ENCODE data around the gene SWAP70. TPM values are rescaled to one million over a fixed set of nuclear protein-coding genes. Genes with fewer than 3 reads are reported as not detected.

Gene SWAP70
- total RNA-seq, 1 experiment from 2014 or later: 21.1 TPM

- no peak for TF ChIP-seq CTCF (conservative IDR thresholded peaks at IDR 0.05; ENCODE audit: low read depth, low read length)
- TF ChIP-seq EZH2 (IDR thresholded peaks at IDR 0.05; ENCODE audit: borderline replicate concordance, low read depth, low read length, poor library complexity, severe bottlenecking): no peak
These were observed 108.3 kb downstream of the SWAP70 start for GRCh38 chr11:9772218-9772617.

GRCh38 chr11:9773524-9773923, 109.6 kb downstream of the SWAP70 start:
- ChIA-PET POLR2A (ENCODE audit: low non-redundant PET) (no interaction called here), CTCF (no interaction called here)
- no peak for TF ChIP-seq CTCF (conservative IDR thresholded peaks at IDR 0.05; ENCODE audit: low read depth, low read length)
- no peak for TF ChIP-seq EZH2 (IDR thresholded peaks at IDR 0.05; ENCODE audit: borderline replicate concordance, low read depth, low read length, poor library complexity, severe bottlenecking)
- BruUV-seq (replicated peaks): no TSS peak
- Histone ChIP-seq H3K4me3 (ENCODE audit: low read depth, low read length, poor library complexity, severe bottlenecking) (no peak overlapping the region), H3K36me3 (ENCODE audit: insufficient read depth, low read length, poor library complexity, severe bottlenecking) (no peaks in the 10 kb centered on the region), H3K4me1 (ENCODE audit: insufficient read depth, low read length, poor library complexity, severe bottlenecking) (peaks cover 6% of the 10 kb centered on the region), H3K27ac (ENCODE audit: low read depth, low read length, poor library complexity, severe bottlenecking) (no peak overlapping the region), H3K9me3 (ENCODE audit: low read depth, low read length, poor library complexity, severe bottlenecking) (no peaks in the 10 kb centered on the region), H3K27me3 (replicated peaks; ENCODE audit: insufficient read depth, low read depth, low read length, poor library complexity) (no peaks in the 10 kb centered on the region)
- DNase-seq (ENCODE audit: low spot score): no peak
- intact Hi-C loops (cut with micrococcal nuclease; ENCODE audit: unreplicated experiment): no loop called here

More at GRCh38 chr11:9772218-9772617, 108.3 kb downstream of the SWAP70 start:
- Histone ChIP-seq H3K27me3 (replicated peaks; ENCODE audit: insufficient read depth, low read depth, low read length, poor library complexity) (no peaks in the 10 kb centered on the region), H3K9me3 (ENCODE audit: low read depth, low read length, poor library complexity, severe bottlenecking) (no peaks in the 10 kb centered on the region), H3K36me3 (ENCODE audit: insufficient read depth, low read length, poor library complexity, severe bottlenecking) (no peaks in the 10 kb centered on the region), H3K4me3 (ENCODE audit: low read depth, low read length, poor library complexity, severe bottlenecking) (no peak overlapping the region), H3K27ac (ENCODE audit: low read depth, low read length, poor library complexity, severe bottlenecking) (no peak overlapping the region), H3K4me1 (ENCODE audit: insufficient read depth, low read length, poor library complexity, severe bottlenecking) (peaks cover 6% of the 10 kb centered on the region)
- POLR2A ChIA-PET (ENCODE audit: low non-redundant PET): no interaction called here
- DNase-seq (ENCODE audit: low spot score): no peak
- CTCF ChIA-PET: no interaction called here
- BruUV-seq (replicated peaks): no TSS peak
- intact Hi-C loops (cut with micrococcal nuclease; ENCODE audit: unreplicated experiment): no loop called here

- TF ChIP-seq CTCF (conservative IDR thresholded peaks at IDR 0.05; ENCODE audit: low read depth, low read length) (no peak), EZH2 (IDR thresholded peaks at IDR 0.05; ENCODE audit: borderline replicate concordance, low read depth, low read length, poor library complexity, severe bottlenecking) (no peak)
- ChIA-PET CTCF (no interaction called here), POLR2A (ENCODE audit: low non-redundant PET) (no interaction called here)
- Histone ChIP-seq H3K27ac (ENCODE audit: low read depth, low read length, poor library complexity, severe bottlenecking) (no peak overlapping the region), H3K4me1 (ENCODE audit: insufficient read depth, low read length, poor library complexity, severe bottlenecking) (peaks cover 6% of the 10 kb centered on the region), H3K27me3 (replicated peaks; ENCODE audit: insufficient read depth, low read depth, low read length, poor library complexity) (no peaks in the 10 kb centered on the region), H3K4me3 (ENCODE audit: low read depth, low read length, poor library complexity, severe bottlenecking) (no peak overlapping the region), H3K9me3 (ENCODE audit: low read depth, low read length, poor library complexity, severe bottlenecking) (no peaks in the 10 kb centered on the region), H3K36me3 (ENCODE audit: insufficient read depth, low read length, poor library complexity, severe bottlenecking) (no peaks in the 10 kb centered on the region)
- intact Hi-C loops (cut with micrococcal nuclease; ENCODE audit: unreplicated experiment): no loop called here
- BruUV-seq (replicated peaks): no TSS peak
- no peak for DNase-seq (ENCODE audit: low spot score)
These were observed 110.2 kb downstream of the SWAP70 start for GRCh38 chr11:9774109-9774508.
